Heart left ventricle (tissue), 16 donors: ENCODE results near the gene NELL1. TPM values are rescaled to one million over a fixed set of nuclear protein-coding genes. Genes with fewer than 3 reads are reported as not detected.

ENCODE experiments used
- ATAC-seq, 4 donors: fragments of 200-7000 bp; cut with Tn5 transposase; one replicate each; pipeline ENCODE4 v1.9.1; 2020 to 2022; ENCODE audit warnings: moderate library complexity in 4 of 4, mild to moderate bottlenecking in 3 of 4, moderate number of reproducible peaks in 1 of 4
- DNase-seq, 5 donors: peaks; one replicate each; pipeline ENCODE4 v3.0.0-alpha.2; 2020
- H3K27ac ChIP-seq, 12 donors: fragments of 200-600 bp; sonication (generic) in 4 of 12; one replicate each; pipeline versions ENCODE4 v1.5.0 to v1.8.0; 2016 to 2022; ENCODE audit warnings: mild to moderate bottlenecking in 2 of 12
- H3K27me3 ChIP-seq, 9 donors: fragments of 200-600 bp; sonication (generic) in 2 of 9; one replicate each; pipeline versions ENCODE4 v1.5.1 to v1.8.0; 2016 to 2022; ENCODE audit warnings: mild to moderate bottlenecking in 3 of 9
- H3K36me3 ChIP-seq, 9 donors: fragments of 200-600 bp; sonication (generic) in 2 of 9; one replicate each; pipeline versions ENCODE4 v1.5.0 to v1.8.0; 2018 to 2022; ENCODE audit warnings: mild to moderate bottlenecking in 2 of 9
- H3K4me1 ChIP-seq, 12 donors: fragments of 200-600 bp; sonication (generic) in 4 of 12; one replicate each; pipeline versions ENCODE4 v1.5.0 to v1.8.0; 2016 to 2022; ENCODE audit warnings: mild to moderate bottlenecking in 3 of 12
- H3K4me3 ChIP-seq, 12 donors: fragments of 200-600 bp; sonication (generic) in 4 of 12; one replicate each; pipeline versions ENCODE4 v1.5.0 to v1.8.0; 2017 to 2022; ENCODE audit warnings: mild to moderate bottlenecking in 9 of 12, moderate library complexity in 4 of 12
- H3K9me3 ChIP-seq, 12 donors: fragments of 200-600 bp; sonication (generic) in 4 of 12; one replicate each; pipeline versions ENCODE4 v1.5.0 to v1.8.0; 2016 to 2022; ENCODE audit warnings: mild to moderate bottlenecking in 1 of 12
- CTCF ChIP-seq, 12 donors: fragments of 200-600 bp; sonication (generic) in 4 of 12; IDR thresholded peaks; one replicate each; pipeline versions ENCODE4 v1.5.0 to v1.8.0; 2018 to 2022; ENCODE audit warnings: antibody characterized with exemption in 12 of 12, mild to moderate bottlenecking in 5 of 12
- POLR2A ChIP-seq, 2 donors: fragments of 450-650 bp; IDR thresholded peaks; one replicate each; pipeline ENCODE4 v1.6.1; 2017; ENCODE audit warnings: antibody characterized with exemption in 2 of 2, mild to moderate bottlenecking in 2 of 2, moderate library complexity in 2 of 2
- WGBS, 4 donors: extraction: QIAGEN DNeasy Blood & Tissue Kit in 2 of 4; methylation state at CpG; one replicate each; pipeline versions ENCODE4 v1.1.5 to v1.1.7; 2013 to 2018; 5-methylcytosine and 5-hydroxymethylcytosine counted together
- intact Hi-C, 10 donors: fragments of 100-400 bp; cut with DNase I; formaldehyde crosslinking; loops; one replicate each; pipeline versions ENCODE4 v1.11.1 to v1.14.2; 2022
- polyA plus RNA-seq, 2 donors: library from polyadenylated mRNA; stranded (reverse); fragments of 200-250 nt; gene quantifications; one replicate each; pipeline ENCODE4 v1.2.3, GENCODE V29; 2013
- total RNA-seq, 9 donors: library from RNA; depleted of rRNA in 2 of 9; stranded (reverse); fragments of >200 nt in 2 of 9; fragmentation: NEBNext Ultra II Directional in 3 of 9; extraction: Animal tissue kit (Norgen Biotek cat#: 25700) in 3 of 9; gene quantifications; one replicate each; pipeline versions ENCODE4 v1.1.0 to v1.2.4, GENCODE V29; 2016 to 2023
- donor health status: ischemic (EF 13 %, LVEDD 7.1; RV severe dilation, severe dysfunction).
- donor health status: healthy with polysubstance abuse.
- donor health status: DM: no; HTN: yes; CAD: no.
- donor health status: DM: no; HTN: no; CAD: no.
- donor health status: ischemic (EF 25% LVEDD 6.9; RV normal size, moderate dysfunction).
- donor health status: ischemic (EF 25% LVEDD 5.7; RV mildly dilated, moderate dysfunction).
- donor health status: healthy.
- donor health status: DM: yes; HTN: yes; CAD: no.
- donor health status: ischemic (EF 35%, LVEDD 5.7; RV mildly dilated, moderate dysfunction).
- donor health status: nonischemic (EF 11% LVEDD 7.7; RV severe dilation, severe dysfunction).
- donor health status: DM: yes; HTN: yes; CAD: no.
- donor health status: PGD.
- donor health status: ischemic (EF 29% LVEDD 5.4; RV normal size, mild dysfunction).
- donor health status: nonischemic (EF 23%, LVEDD 6.1; RV moderate dilation, normal function).

The NELL1 gene
- total and polyA plus RNA-seq, 11 donors, result 1.6 TPM; not detected in 10

- no peaks in the 10 kb centered on the region for H3K36me3 ChIP-seq
- DNase-seq, result no peak
- H3K9me3 ChIP-seq, result no peaks in the 10 kb centered on the region
- TF ChIP-seq POLR2A (IDR thresholded peaks at IDR 0.05), result no peak
- TF ChIP-seq CTCF (IDR thresholded peaks at IDR 0.05), result no peak
- intact Hi-C loops, result no loop called here
- no peak overlapping the region for H3K4me3 ChIP-seq
- H3K27ac ChIP-seq, result no peak overlapping the region
- no peak for ATAC-seq
- no peaks in the 10 kb centered on the region for H3K4me1 ChIP-seq
- 18 to 38% (median 24%) methylated on average over 1 of the region's 1 CpG for WGBS, 4 donors
- H3K27me3 ChIP-seq, result no peaks in the 10 kb centered on the region
Measured at GRCh38 chr11:21250196-21250595, 580.8 kb downstream of the NELL1 start.

- ATAC-seq, result no peak
- H3K27ac ChIP-seq, result no peak overlapping the region
- no peaks in the 10 kb centered on the region for H3K36me3 ChIP-seq
- no peaks in the 10 kb centered on the region for H3K27me3 ChIP-seq
- no peaks in the 10 kb centered on the region for H3K4me1 ChIP-seq
- H3K9me3 ChIP-seq, result no peaks in the 10 kb centered on the region
- intact Hi-C loops, result no loop called here
- no peak for TF ChIP-seq POLR2A (IDR thresholded peaks at IDR 0.05)
- TF ChIP-seq CTCF (IDR thresholded peaks at IDR 0.05), result no peak
- H3K4me3 ChIP-seq, result no peak overlapping the region
- DNase-seq, result no peak
Measured at GRCh38 chr11:21254055-21254454, 584.7 kb downstream of the NELL1 start.

- Histone ChIP-seq H3K9me3 (no peaks in the 10 kb centered on the region), H3K36me3 (no peaks in the 10 kb centered on the region), H3K4me3 (no peak overlapping the region), H3K4me1 (no peaks in the 10 kb centered on the region), H3K27ac (no peak overlapping the region), H3K27me3 (no peaks in the 10 kb centered on the region)
- ATAC-seq, result no peak
- WGBS, 4 donors, result 59 to 74% (median 70%) methylated on average over 3 of the region's 3 CpGs
- DNase-seq, result no peak
- TF ChIP-seq CTCF (IDR thresholded peaks at IDR 0.05), result no peak
- intact Hi-C loops, result no loop called here
Measured at GRCh38 chr11:21254790-21255189, 585.4 kb downstream of the NELL1 start.

- H3K4me1 ChIP-seq, result no peaks in the 10 kb centered on the region
- H3K27me3 ChIP-seq, result no peaks in the 10 kb centered on the region
- DNase-seq (no peak), ATAC-seq (no peak)
- H3K27ac ChIP-seq, result no peak overlapping the region
- H3K4me3 ChIP-seq, result no peak overlapping the region
- intact Hi-C loops, result no loop called here
- no peaks in the 10 kb centered on the region for H3K36me3 ChIP-seq
- no peaks in the 10 kb centered on the region for H3K9me3 ChIP-seq
- no peak for TF ChIP-seq CTCF (IDR thresholded peaks at IDR 0.05)
Measured at GRCh38 chr11:21257461-21257860, 588.1 kb downstream of the NELL1 start.
